Measurements from ENCODE around the gene RAG1. TPM values are rescaled to one million over a fixed set of nuclear protein-coding genes. Genes with fewer than 3 reads are reported as not detected.
"Not testable (repeated sequence)": the region's sequence is repeated elsewhere in the genome, so short reads cannot be mapped to it uniquely, and the experiment has no call there.

RAG1 gene
- total RNA-seq, 1 experiment from 2014 or later, result 0.16 TPM

GRCh38 chr11:36540998-36541397, 26.8 kb upstream of the RAG1 start:
- CTCF ChIA-PET, result interaction anchor here (1.0 to 1.3 kb wide), 2 partner anchors 32 to 48 kb away, joined by 4 read pairs; partner anchors contain the start of gene TRAF6
- POLR2A ChIA-PET, result interaction anchor here (1.0 kb wide), 1 partner anchor 39 kb away, joined by 3 read pairs; no protein-coding TSS in a partner anchor

GRCh38 chr11:36550385-36551115, 17.3 kb upstream of the RAG1 start:
- DNase-seq (ENCODE audit: unreplicated experiment), result no peak
- H3K27ac Mint-ChIP-seq (ENCODE audit: low read depth, unreplicated experiment), result no peak overlapping the region
- no peaks in the 10 kb centered on the region for H3K4me1 Mint-ChIP-seq (ENCODE audit: insufficient read depth, unreplicated experiment)
- H3K27me3 Mint-ChIP-seq (ENCODE audit: insufficient read depth, unreplicated experiment), result peaks cover 32% of the 10 kb centered on the region
- CTCF ChIA-PET, result interaction anchor here (1.1 kb wide), 1 partner anchor 152 kb away, joined by 3 read pairs; no protein-coding TSS in a partner anchor
- intact Hi-C loops (cut with micrococcal nuclease), result no loop called here
- POLR2A ChIA-PET, result no interaction called here
- TF ChIP-seq CTCF (IDR thresholded peaks at IDR 0.05; ENCODE audit: unreplicated experiment), result no peak
- no TSS peak for BruUV-seq (replicated peaks)
- no peak overlapping the region for H3K4me3 Mint-ChIP-seq (ENCODE audit: unreplicated experiment)
- peaks cover 7% of the 10 kb centered on the region for H3K9me3 Mint-ChIP-seq (ENCODE audit: unreplicated experiment)
- H3K36me3 Mint-ChIP-seq (ENCODE audit: insufficient read depth, unreplicated experiment), result no peaks in the 10 kb centered on the region

More at GRCh38 chr11:36540998-36541397, 26.8 kb upstream of the RAG1 start:
- intact Hi-C loops (cut with micrococcal nuclease), result loop anchor here (1.0 kb wide), 1 partner anchor 31 kb away; the partner anchor contains the start of gene TRAF6
- peak; percentile 33 for TF ChIP-seq CTCF (IDR thresholded peaks at IDR 0.05; ENCODE audit: unreplicated experiment)
- Mint-ChIP-seq H3K27me3 (ENCODE audit: insufficient read depth, unreplicated experiment) (peaks cover 22% of the 10 kb centered on the region), H3K4me3 (ENCODE audit: unreplicated experiment) (no peak overlapping the region), H3K36me3 (ENCODE audit: insufficient read depth, unreplicated experiment) (no peaks in the 10 kb centered on the region), H3K27ac (ENCODE audit: low read depth, unreplicated experiment) (no peak overlapping the region), H3K9me3 (ENCODE audit: unreplicated experiment) (no peaks in the 10 kb centered on the region), H3K4me1 (ENCODE audit: insufficient read depth, unreplicated experiment) (no peaks in the 10 kb centered on the region)
- DNase-seq (ENCODE audit: unreplicated experiment), result peak; percentile 57
- no TSS peak for BruUV-seq (replicated peaks)

- DNase-seq (ENCODE audit: unreplicated experiment); H3K36me3 Mint-ChIP-seq (ENCODE audit: insufficient read depth, unreplicated experiment); H3K9me3 Mint-ChIP-seq (ENCODE audit: unreplicated experiment); BruUV-seq (replicated peaks); intact Hi-C loops (cut with micrococcal nuclease); H3K27ac Mint-ChIP-seq (ENCODE audit: low read depth, unreplicated experiment); H3K4me3 Mint-ChIP-seq (ENCODE audit: unreplicated experiment); CTCF ChIA-PET; POLR2A ChIA-PET; H3K4me1 Mint-ChIP-seq (ENCODE audit: insufficient read depth, unreplicated experiment): not testable (repeated sequence)
- peaks cover 14% of the 10 kb centered on the region for H3K27me3 Mint-ChIP-seq (ENCODE audit: insufficient read depth, unreplicated experiment)
Measured at GRCh38 chr11:36557390-36557789, 10.4 kb upstream of the RAG1 start.

GRCh38 chr11:36557991-36558390, 9.8 kb upstream of the RAG1 start:
- H3K9me3 Mint-ChIP-seq (ENCODE audit: unreplicated experiment), result no peaks in the 10 kb centered on the region
- no peak overlapping the region for H3K4me3 Mint-ChIP-seq (ENCODE audit: unreplicated experiment)
- CTCF ChIA-PET, result no interaction called here
- H3K36me3 Mint-ChIP-seq (ENCODE audit: insufficient read depth, unreplicated experiment), result no peaks in the 10 kb centered on the region
- no peaks in the 10 kb centered on the region for H3K4me1 Mint-ChIP-seq (ENCODE audit: insufficient read depth, unreplicated experiment)
- H3K27ac Mint-ChIP-seq (ENCODE audit: low read depth, unreplicated experiment), result no peak overlapping the region
- intact Hi-C loops (cut with micrococcal nuclease), result no loop called here
- no TSS peak for BruUV-seq (replicated peaks)
- POLR2A ChIA-PET, result no interaction called here
- TF ChIP-seq CTCF (IDR thresholded peaks at IDR 0.05; ENCODE audit: unreplicated experiment), result no peak
- no peak for DNase-seq (ENCODE audit: unreplicated experiment)
- H3K27me3 Mint-ChIP-seq (ENCODE audit: insufficient read depth, unreplicated experiment), result peaks cover 14% of the 10 kb centered on the region
